Hematopoietic multipotent progenitor cell treated with erythropoietin and hydrocortisone succinate and interleukin-3 and kit ligand, for 15 days (in vitro differentiated cells): ENCODE results near the gene TRAPPC3.

Experiments used
- DNase-seq: peaks from one replicate; pipeline ENCODE4 v3.0.0-alpha.2; 2015; ENCODE audit warnings: low spot score

Gene TRAPPC3

DNA sequence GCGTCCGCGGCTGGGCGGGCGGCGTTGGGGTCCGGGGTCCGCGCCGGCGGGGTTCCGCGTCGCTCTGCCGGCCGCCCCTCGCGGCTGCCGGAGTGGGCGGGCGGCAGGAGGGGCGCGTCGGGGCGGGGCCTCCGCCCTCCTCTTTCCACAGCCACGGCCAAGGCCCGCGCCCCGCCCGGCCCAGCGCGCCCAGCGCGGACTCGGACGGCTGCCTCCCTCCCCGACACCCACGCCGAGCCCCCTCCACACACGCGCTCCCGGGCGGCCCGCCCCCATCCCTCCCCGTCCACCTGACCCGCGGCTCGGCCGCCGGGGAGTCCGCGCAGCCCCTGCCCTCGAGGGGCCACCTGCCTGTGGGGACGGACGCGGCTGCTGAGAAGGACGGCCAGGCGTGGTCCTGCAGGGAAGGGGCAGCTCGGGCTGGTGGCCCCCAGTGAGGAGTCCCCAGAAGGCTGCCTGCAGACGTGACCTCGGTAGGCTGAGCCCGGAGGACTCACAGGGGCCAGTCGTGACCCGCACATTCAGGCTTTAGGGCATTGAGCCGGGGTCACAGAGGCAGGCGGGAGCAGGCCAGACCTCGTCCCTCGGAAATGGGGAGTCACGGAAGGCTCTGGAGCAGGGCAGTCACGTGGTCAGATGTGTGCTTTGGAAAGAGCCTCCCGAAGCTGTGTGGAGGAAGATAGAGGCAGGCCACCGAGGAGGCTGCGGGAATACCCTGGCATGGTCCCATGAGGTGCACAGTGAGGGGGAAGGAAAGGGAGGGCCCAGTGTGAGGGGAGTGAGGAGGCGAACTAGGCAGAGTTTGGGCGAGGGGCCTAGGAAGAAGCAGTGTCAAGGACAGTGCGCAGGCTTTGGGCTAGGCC, 23.9 kb downstream of the TRAPPC3 start, which contains the start of gene COL8A2:
COL8A2 (minus strand) TSS at position 94 of the 863 bp plus-strand sequence. CDS start 24,980 bp downstream, outside the sequence.
- no peak for DNase-seq

DNA sequence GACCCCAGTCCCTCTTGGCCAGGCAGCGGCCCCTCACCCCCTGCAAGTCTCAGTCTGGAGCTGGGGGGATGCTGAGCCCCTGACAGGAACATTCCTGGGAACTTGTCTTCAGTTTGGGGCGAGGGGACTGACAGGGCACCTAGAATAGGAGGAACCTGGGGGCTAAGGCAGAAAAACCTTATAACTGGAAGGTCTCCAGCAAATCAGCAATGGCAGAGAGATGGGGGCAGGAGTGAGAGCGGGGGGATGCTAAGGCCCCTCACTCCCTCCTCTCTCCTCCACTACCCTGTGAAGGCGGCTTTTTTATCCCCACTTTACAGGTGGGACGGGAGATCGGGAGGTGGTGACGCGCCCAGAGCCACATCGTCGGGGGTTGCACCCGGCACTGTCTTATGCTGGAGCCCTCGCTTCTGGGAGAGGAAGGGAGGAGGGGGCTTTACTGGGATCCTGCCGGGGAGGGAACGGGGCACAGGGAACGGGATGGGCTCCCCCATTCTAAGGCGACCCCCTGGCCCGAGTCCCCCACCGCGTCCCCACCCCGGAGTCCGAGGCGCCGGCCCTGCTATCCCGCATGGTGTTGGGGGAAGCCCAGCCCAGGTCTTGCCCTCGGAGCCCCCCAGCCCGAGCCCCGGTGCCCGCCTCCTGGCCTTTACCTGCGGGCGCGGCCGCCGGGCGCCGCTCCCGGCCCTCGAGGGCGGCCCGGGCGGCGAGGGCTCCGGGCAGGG, 24.7 kb downstream of the TRAPPC3 start:
- DNase-seq, result no peak

DNA sequence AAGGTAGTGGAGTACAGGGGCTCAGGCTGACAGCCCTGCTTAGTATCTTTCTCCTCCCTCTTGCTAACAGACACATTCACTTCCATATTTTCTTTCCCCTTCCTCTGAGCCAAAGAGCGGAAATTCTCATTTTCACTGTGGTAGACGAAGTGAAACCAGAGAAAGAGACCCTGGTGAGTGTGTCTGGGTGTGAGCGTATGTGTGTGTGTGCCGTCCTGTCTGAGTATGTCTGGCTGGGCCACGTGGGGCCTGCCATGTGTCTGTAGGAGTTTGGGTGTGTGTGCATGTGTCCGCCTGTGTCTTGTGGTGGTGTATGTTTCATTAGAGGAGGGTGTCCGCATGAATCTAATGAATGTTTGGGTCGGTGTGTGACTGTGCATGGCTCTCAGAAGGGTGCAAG, 25.9 kb downstream of the TRAPPC3 start:
- DNase-seq, result no peak

DNA sequence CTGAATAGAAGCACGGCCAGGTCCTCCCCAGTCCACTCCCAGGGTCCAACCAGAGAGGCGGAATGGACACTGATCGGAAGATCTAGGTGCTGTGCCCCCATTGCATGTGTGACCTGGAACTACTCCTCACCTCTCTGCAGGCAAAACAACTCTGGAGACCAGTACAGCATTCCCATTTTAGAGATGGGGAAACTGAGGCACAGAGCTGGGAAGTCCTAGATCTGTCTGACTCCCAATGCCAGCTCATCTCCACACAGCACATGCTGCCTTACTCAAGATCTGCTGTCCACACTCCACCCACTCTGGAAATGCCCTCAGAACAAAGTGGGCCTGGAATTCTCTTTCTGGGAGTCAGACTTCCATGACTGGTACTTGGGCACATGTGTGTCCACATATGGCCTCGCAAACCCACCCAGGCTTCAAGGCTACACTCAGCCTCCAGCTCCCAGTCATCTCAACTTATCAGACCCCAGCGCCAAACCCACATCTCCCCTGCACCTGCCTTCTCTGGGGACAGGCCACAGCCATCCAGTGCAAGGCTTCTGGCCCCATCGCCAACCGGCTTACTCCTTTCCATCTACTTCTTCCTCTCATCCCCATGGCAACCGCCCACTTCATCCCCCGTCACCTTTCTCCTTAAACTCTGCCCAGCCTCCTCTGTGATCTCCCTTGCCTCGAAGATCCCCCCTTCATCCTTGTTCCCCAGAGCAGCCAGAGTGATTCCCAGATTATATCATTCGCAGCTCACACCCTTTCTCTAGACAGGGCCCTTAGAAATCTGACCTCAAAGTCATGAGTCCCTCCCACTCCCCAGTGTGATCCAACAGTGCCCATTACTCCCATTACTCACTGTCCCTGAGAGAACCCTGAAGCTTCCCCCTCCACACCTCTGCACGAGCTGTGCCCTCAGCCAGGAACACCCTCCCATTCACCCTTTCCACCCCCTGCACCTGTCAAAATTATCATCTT, 26.9 kb downstream of the TRAPPC3 start:
- no peak for DNase-seq

DNA sequence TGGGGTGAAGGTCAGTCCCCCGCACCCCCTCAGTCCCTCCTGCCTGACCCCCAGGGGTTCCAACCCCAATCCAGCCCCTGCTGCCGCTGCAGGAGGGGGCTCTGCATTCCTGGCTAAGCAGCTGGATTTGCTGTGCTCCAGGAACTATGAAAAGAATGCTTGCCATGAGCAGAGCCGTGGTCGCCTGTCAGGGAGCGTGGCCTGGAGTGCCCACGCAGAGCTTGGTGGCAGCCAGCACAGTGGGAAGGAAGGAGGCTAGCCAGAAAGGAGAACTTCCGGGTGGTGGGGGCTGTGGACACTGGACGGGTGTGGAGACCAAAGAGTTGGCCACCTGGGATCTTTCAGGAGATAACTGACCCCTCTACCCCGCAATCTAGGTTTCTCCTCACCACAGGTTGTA, 29.8 kb downstream of the TRAPPC3 start:
- DNase-seq, result no peak

DNA sequence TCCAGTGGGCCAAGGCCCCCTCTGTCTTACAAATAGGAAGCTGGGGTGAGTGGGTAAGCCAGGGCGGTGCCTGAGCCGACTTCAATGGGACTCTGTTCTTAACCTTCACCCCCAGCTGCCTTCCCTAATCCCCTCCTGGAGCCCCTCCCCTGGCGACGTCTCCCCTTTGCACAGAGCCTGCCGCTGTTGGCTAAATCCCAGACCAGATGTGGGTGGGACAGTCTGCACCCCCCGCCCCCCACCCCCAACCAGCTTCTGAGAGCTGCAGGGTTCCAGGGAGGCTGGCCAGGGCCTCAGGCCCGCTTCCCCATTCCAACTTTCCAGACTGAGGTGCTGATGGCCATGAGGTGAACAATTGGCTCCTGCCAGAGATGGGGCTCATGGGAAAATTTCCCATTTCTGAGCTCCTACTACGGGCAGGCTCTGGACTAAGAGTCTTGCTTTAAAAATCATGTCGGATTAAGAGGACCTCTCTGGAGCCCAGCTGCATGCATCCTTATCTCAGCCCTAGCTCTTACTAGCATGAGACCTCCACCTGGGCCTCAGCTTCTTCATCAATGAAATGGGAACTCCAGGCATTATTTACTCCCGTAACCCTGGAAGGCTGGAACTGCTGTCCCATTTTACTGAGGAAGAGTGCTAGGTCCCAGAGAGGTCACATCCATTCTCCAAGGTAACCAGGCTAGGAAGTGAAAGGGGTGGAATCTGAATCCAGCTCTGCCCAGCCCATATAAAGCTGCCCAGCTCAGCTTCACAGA, 30.7 kb downstream of the TRAPPC3 start:
- no peak for DNase-seq

DNA sequence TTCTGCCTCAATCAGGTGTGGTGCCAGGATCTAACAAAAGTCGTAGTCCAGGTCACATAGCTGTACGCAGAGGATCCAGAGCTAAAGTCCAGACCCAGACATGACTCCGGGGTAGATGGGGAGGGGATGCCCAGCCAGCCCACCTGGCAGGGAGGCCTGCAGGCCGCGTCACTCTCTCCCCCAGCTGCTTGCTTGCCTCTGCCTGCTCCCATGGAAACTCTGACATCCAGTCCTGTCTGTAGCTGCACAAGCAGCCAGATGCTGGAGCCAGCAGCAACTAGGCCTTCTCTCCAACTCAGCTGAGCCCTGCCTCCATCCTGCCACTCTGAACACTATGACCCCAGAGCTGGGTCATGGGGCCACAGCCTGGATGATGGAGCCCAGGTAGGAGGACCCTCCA, 32.4 kb downstream of the TRAPPC3 start:
- no peak for DNase-seq

DNA sequence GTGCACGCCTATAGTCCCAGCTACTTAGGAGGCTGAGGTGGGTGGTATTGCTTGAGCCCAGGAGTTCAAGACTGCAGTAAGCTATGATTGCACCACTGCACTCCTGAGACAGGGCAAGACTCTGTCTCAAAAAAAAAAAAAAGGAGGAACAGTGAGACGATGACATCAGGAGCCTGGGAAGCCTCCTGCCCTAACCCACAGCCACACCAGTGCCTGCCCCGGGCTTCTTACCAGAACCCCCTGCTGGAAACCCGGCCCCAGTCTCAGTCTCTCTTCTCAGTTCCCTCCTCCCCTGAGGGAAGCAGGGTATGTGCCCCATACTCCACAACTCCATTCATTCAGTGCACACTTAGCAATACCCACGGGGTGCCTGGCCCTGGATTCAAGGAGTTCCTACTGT, 33.4 kb downstream of the TRAPPC3 start:
- no peak for DNase-seq

DNA sequence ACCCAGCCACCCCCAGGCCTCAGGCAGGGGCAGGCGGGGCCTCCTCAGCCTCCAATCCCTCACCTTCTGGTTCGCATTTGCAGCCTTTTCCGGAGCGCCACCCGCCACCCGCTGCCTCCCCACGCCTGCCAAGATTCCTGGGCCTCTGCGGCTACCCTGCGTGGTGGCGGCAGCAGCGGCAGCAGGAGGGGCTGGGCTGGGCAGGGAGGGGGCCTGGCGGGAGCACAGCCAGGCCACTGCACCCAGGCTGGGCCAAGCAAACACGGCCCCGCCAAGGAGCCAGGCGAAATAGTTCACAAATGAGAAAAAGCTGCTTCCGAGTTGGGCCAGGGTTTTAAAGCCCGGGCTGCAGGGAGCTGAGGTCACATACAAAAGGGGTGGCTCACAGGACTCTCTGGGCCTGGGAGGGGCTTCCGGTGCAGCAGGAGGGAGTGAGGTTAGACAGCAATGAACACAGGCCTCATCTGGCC, 34.1 kb downstream of the TRAPPC3 start:
- no peak for DNase-seq

DNA sequence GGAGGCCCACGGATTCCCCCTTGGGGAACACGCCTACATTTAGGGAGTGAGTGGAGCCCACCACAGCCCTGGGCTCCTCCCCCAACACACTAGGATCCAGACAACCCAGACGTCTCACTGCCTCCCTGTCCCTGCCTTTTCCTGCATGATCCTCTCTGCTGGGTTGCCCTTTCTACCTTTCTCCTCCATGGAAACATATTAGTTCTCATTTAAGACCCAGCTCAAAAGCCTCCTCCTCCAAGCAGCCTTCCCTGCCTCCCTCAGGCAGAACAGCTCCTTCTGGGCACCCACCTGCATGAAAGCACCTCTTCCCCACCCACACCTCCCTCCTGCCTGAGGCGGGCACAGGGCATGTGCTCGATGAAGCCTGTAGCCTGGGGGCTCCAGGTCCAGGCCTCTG, 34.9 kb downstream of the TRAPPC3 start:
- DNase-seq, result no peak

DNA sequence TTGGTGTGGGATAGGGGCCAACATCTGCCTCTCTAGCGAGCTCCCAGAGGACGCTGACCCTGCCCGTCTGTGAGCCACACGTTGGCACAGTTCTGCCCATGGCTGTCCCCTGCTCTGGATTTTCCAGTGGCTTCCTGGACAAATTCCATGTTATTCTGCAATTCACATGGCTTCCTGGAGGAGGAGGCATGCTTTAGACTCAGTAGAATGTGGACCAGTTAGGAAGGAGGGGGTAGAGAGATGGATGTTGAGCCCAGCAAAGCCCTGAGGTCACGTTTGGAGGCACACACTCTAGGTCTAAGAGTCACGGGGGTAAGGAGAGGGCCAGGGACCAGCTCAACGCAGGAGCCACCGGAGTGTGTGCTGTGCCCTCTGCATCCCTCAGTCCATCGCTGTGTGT, 36.5 kb downstream of the TRAPPC3 start:
- DNase-seq, result no peak

DNA sequence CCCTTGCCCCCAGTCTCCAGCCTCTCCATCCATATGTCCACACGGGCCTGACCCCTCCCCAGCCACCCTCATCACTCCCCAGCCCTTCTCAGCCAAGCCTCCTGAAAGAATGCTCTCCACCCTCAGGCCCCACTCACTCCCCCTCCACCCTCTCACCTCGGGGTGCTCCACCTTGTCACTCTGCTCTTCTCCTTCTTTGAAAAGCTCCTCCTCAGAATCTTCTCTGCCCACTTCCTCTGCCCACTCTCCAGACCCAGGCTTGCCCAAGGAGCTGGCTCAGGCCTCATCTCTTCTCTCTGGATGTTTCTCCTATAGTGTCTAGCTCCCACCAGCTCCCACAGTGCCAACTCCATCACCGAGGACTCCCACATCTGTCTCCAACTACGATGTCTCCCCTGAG, 38.1 kb downstream of the TRAPPC3 start:
- no peak for DNase-seq

DNA sequence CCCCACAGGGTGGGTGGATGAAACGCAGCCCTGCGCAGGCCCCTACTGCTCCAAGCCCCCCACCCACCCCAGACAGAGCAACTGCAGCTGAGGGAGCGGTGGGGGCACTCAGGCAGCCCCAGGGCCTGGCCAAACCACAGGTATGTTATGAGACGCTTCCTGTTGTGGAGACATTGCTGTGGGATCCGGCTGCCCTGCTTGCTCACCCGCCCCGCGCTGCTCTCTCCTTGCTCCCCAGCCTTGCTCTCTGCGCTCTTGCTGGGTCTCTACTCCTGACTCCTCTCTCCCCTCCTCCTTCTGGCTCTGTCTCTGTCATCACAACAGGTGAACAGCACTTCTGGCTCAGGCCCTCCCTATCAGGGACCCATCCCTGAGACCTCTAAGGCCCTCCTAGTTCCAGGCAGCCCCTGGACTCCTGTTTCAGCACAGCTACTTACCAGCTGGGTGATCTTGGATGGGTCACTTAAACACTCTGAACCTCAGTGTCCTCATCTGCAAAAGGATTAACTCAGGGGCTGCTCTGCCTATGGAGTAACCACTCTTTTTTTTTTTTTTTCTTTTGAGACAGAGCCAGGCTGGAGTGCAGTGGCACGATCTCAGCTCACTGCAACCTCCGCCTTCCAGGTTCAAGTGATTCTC, 40.1 kb downstream of the TRAPPC3 start:
- no peak for DNase-seq

DNA sequence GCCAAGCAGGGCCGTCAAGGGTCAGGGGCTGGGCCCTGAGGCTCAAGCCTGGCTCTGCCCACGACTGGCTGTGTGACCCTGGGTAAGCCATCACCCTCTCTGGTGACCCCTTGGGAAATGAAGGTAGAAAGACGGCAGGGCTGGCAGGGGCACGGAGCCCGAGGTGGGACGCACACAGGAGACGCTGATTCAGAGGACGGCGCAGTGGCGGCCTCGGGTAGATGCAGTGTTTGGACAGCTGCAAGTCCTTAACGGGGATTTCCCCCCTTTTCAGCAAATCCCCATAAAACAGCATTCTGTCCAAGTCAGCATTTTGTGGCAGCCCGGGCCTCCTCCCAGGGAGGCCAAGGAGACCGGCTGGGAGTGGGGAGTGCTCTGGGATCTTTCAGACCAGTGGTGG, 41.0 kb downstream of the TRAPPC3 start:
- DNase-seq, result no peak

DNA sequence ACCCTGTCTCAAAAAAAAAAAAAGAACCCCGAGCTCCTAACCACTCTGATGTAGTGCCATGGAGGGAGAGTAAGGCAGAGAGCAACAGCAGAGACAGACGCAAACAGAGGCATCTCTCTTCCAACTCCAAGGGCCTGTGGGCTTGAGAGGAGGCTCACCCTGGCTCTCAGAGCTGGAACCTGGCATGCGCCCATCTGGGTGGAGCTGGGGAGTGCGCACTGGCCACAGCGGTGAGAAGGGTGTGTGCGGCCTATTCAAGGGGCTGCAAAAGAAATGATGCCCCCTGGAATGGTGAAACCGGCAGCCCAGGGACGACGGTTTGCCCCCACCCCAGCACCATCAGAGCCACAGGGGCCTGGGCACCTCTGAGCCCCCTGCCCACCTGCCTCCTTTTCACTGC, 41.9 kb downstream of the TRAPPC3 start:
- DNase-seq, result no peak

DNA sequence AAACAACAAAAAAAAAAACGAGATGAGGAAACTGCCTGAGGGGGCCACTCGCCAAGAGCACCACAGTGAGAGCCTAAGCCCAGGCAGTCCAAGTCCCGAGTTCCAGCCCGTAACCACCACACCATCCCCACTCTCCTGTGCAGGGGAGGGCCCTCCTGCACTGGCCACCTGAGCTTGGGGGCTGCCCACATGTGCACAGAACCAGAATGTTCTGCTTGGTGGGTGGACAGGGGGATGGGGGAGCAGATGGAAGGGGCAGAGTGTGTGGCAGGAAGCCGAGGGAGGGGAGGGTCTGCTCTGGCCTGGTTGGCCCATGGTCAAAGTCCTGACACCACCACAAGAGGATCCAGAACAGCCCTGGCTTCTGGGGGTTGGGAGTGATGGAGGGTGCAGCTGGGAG, 43.0 kb downstream of the TRAPPC3 start:
- DNase-seq, result no peak

DNA sequence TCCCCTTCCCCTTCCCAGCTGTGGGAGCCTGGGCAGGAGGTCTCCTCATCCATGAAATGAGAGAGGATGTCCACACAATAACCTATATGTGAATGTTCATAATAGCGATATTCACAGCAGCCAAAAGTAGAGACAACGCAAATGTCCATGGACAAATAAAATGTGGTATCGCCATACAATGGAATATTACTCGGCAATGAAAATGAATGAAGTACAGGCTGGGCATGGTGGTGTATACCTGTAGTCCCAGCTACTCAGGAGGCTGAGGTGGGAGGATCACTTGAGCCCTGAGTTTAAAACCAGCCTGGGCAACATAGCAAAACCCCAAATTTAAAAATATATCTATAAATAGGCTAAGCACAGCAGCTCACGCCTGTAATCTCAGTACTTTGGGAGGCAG, 47.7 kb downstream of the TRAPPC3 start:
- DNase-seq, result no peak

DNA sequence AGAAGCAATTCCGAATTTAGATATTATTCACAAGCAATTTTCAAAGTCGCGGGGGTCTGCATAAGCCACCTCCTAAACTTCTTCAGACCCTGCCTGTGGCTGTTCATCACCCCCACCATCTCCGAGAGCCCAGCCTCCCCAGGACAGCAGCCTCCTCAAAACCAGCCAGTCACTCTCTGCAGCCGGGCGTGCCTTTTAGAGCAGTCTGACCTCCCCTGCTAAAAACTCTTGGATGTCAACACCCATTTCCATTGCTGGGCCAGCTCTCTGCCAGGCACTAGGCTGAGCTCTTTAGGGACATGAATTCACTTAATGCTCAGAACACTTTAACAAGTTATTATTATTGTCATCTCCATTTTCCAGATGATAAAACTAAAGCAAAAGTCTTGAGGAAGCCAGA, 48.9 kb downstream of the TRAPPC3 start:
- DNase-seq, result no peak

DNA sequence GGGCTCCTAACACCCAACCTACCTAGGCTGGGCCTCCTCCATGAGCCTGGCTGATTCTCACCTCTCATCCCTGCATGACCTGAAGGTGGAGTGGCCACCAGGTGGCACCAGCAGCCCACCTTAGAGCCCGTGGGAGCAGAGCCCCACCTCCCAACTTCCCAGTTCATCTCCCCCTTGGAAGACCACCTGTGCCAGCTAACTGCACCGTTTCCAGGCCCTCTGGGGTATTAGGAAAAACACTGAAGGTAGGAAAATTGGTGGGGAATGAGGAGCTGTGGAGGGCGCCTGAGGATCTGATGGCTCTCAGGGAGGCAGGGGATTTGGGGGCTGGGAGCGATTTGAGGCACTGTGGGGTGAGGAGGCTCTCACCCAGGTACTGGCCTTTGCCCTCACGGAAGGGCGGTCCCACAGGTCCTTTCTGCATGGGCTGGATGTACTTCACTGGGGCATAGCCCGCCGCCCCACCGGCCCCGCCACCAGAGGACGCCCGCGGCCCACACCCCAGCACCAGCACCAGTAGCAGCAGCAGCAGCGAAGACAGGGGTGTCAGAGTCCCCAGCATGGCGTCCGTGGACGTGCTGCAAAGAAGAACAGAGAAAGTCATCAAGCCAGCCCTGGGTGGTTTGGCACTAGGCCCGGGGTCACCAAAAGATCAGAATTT, 49.5 kb downstream of the TRAPPC3 start:
- DNase-seq, result peak; percentile 76

DNA sequence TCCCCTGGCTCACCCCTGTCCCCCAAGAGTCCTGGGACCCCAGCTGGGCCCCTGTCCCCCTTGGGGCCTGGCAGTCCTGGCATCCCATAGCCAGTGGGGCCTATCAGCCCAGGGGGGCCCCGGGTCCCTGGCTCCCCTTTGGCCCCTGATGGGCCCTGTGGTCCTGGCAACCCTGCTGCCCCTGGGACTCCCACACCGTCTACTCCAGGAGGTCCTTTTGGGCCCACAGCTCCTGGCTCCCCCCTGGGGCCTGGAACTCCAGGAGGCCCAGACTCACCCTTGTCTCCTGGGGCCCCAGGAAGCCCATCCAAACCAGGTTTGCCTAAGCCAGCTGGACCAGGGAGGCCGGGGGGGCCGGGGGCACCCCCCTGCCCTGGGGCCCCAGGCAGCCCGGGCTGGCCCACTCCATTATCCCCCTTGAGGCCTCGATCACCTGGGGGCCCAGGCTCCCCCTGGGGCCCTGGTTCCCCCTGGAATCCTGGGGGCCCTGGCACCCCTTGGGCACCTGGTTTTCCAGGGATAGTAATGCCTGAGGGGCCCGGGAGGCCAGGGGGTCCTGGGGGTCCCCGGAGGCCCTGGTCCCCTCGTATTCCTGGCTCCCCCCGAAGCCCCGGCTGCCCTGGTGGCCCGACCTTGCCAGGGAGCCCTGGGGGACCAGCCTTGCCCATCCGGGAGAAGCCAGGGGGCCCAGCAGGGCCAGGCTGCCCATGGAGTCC, 50.5 kb downstream of the TRAPPC3 start:
- DNase-seq, result no peak
